Measurements from ENCODE around the gene TMEM234.
A peak's percentile ranks its signal among the peaks of the same experiment; 100 is the strongest.
"Not testable (repeated sequence)": the region's sequence is repeated elsewhere in the genome, so short reads cannot be mapped to it uniquely, and the experiment has no call there.

Gene TMEM234

GRCh38 chr1:32221980-32222755 lies at the start of gene TMEM234, which contains the start of gene EIF3I:
Gene TMEM234 (minus strand): TSS chr1:32222353. CDS start chr1:32222322, 31 bp downstream.
Gene EIF3I (plus strand): TSS chr1:32222407. CDS start chr1:32222442, 35 bp downstream.
- DNase-seq (ENCODE audit: low read depth in 3 of 3): peak; percentile 86 to 92 (median 90)

GRCh38 chr1:32269744-32270143 lies 47.6 kb upstream of the TMEM234 start:
- DNase-seq (ENCODE audit: low read depth in 3 of 3): no peak

- DNase-seq (ENCODE audit: low read depth in 3 of 3): no peak
Measured at GRCh38 chr1:32266921-32267591, 44.9 kb upstream of the TMEM234 start.

- no peak for DNase-seq (ENCODE audit: low read depth in 3 of 3)
Measured at GRCh38 chr1:32265846-32266245, 43.7 kb upstream of the TMEM234 start.

GRCh38 chr1:32263744-32264143 lies 41.6 kb upstream of the TMEM234 start:
- DNase-seq (ENCODE audit: low read depth in 3 of 3): no peak

- not testable (repeated sequence) for DNase-seq (ENCODE audit: low read depth in 3 of 3)
Measured at GRCh38 chr1:32263236-32263593, 41.1 kb upstream of the TMEM234 start.

- DNase-seq (ENCODE audit: low read depth in 3 of 3): no peak
Measured at GRCh38 chr1:32257227-32257508, 35.0 kb upstream of the TMEM234 start.

- DNase-seq (ENCODE audit: low read depth in 3 of 3): no peak
Measured at GRCh38 chr1:32256473-32257226, 34.5 kb upstream of the TMEM234 start.

GRCh38 chr1:32255072-32256071 lies 33.2 kb upstream of the TMEM234 start:
- no peak for DNase-seq (ENCODE audit: low read depth in 3 of 3)

GRCh38 chr1:32250893-32251716 lies 29.0 kb upstream of the TMEM234 start, which contains the start of gene LCK:
Gene LCK (plus strand): TSS chr1:32251265. CDS start chr1:32274330, 23,065 bp downstream.
- DNase-seq (ENCODE audit: low read depth in 3 of 3): peak in 2 of 3 experiments; percentile 48 to 78

GRCh38 chr1:32249831-32250525 lies 27.8 kb upstream of the TMEM234 start:
- DNase-seq (ENCODE audit: low read depth in 3 of 3): peak; percentile 54 to 79 (median 60)

- peak; percentile 63 to 86 (median 64) for DNase-seq (ENCODE audit: low read depth in 3 of 3)
Measured at GRCh38 chr1:32247983-32248889, 26.1 kb upstream of the TMEM234 start.

- no peak for DNase-seq (ENCODE audit: low read depth in 3 of 3)
Measured at GRCh38 chr1:32247452-32247851, 25.3 kb upstream of the TMEM234 start.

GRCh38 chr1:32246888-32247273 lies 24.7 kb upstream of the TMEM234 start, which contains the start of gene FAM167B:
Gene FAM167B (plus strand): TSS chr1:32247222. CDS start chr1:32247422, 200 bp downstream.
- DNase-seq (ENCODE audit: low read depth in 3 of 3): no peak

- no peak for DNase-seq (ENCODE audit: low read depth in 3 of 3)
Measured at GRCh38 chr1:32242341-32242851, 20.2 kb upstream of the TMEM234 start.

GRCh38 chr1:32241001-32241763 lies 19.0 kb upstream of the TMEM234 start:
- DNase-seq (ENCODE audit: low read depth in 3 of 3): no peak

- no peak for DNase-seq (ENCODE audit: low read depth in 3 of 3)
Measured at GRCh38 chr1:32240140-32240951, 18.2 kb upstream of the TMEM234 start.
